HG03280 (cell line): ENCODE data around the gene SPATA16.
"Not testable (repeated sequence)": the region's sequence is repeated elsewhere in the genome, so short reads cannot be mapped to it uniquely, and the experiment has no call there.

Experiments
- ATAC-seq: cut with Tn5 transposase; IDR thresholded peaks from one replicate; pipeline ENCODE4 v1.9.1; 2021; ENCODE audit warnings: mild to moderate bottlenecking, moderate library complexity; ENCODE audit not compliant: unreplicated experiment

SPATA16 gene, protein sequence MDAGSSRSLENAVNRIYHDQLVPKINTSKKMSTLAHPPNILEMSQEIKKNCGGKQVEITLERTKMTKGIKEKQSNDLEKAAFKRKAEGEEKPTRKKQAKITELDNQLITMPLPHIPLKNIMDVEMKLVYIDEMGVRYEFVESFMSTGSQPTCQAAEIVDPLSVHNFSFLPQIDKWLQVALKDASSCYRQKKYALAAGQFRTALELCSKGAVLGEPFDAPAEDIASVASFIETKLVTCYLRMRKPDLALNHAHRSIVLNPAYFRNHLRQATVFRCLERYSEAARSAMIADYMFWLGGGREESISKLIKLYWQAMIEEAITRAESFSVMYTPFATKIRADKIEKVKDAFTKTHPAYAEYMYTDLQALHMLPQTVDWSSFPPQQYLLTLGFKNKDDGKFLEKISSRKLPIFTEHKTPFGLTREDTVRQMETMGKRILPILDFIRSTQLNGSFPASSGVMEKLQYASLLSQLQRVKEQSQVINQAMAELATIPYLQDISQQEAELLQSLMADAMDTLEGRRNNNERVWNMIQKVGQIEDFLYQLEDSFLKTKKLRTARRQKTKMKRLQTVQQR

DNA sequence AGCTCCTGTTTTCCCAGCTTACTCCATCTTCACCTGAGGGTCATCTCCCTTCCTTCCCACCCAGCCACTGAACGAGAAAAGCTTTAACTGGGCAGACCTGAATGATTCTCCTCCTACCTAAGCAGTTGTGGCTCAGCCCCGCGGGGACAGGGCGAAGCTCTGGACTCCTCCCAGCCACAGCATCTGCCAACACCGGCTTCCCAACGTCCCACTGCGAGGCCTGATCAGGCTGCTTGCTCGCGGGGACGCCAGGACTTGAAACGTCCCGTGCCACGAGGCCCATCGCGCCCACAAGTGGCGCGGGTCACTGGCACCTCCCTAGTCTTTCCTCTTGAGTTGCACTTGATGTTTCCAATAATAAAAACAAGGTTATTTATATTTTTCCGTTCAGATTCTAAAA, at the start of gene SPATA16:
Gene SPATA16 (minus strand): TSS at position 250 of the 400 bp plus-strand sequence. CDS start 23,504 bp downstream, outside the sequence.
- no peak for ATAC-seq

DNA sequence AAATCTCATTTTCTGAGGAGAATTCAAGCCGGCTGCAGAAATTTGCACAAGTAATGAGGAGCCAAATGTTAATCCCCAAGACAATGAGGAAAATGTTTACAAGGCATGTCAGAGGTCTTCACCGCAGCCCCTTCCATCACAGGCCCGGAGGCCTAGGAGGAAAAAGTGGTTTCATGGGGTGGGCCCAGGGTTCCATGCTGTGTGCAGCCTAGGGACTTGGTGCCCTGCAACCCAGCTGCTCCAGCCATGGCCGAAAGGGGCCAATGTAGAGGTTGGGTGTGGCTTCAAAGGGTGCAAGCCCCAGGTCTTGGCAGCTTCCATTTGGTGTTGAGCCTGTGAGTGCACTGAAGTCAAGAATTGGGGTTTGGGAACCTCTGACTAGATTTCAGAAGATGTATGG, 42.0 kb upstream of the SPATA16 start:
- ATAC-seq: not testable (repeated sequence)

DNA sequence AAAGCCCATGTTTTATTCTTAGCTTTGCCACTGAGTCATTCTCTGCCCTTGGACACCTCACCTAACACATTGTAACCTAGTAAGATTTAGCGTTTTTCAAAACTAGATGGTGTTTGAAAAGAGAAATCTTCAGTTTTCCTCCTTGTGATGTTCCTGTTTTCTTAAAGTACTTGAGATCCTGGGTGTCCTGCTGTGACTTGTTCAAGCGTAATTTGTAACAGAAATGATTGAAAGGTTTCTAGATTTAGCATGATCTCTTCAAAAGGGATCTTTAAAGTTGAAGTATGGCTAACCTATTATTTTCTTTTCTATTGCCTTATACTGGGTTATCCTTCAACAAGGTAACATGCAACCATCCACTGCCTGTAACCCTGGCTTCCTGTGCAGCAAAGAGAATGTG, 32.6 kb upstream of the SPATA16 start:
- ATAC-seq: no peak

DNA sequence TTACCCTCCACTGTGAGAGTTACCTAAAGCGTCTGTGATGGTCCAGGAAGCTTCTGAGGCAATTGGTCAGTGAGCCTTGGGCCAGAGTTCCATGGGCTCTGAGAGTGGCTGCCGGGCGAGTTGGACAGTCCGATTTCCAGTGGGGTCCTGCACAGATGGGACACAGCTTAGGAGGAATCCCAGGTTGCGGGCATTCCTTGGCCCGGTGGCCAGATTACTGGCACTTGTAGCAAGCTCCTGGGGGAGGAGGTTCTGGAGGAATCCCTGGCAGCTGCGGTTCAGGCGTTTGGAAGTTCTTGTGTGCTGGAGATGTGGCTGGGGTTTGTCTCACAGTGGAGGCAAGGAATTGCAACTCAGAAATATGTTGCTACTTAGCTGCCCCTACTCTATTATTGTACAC, 18.1 kb upstream of the SPATA16 start:
- ATAC-seq: not testable (repeated sequence)

DNA sequence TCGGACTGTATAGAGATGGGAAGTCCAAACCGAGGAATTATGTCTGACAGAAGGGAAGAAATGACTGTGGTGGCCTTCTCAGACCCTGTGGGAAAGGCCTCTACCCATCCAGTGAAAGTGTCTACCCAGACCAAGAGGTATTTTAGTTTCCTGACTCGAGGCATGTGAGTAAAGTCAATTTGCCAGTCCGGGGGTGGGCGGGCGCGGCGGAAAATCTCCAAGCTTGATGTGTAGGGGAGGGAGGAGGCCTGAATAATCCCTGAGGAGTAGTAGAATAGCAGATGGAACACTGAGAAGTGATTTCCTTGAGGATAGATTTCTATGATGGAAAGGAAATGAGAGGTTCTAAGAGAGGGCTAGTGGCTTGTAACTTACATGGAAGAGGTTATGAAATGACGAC, 15.5 kb upstream of the SPATA16 start:
- not testable (repeated sequence) for ATAC-seq

DNA sequence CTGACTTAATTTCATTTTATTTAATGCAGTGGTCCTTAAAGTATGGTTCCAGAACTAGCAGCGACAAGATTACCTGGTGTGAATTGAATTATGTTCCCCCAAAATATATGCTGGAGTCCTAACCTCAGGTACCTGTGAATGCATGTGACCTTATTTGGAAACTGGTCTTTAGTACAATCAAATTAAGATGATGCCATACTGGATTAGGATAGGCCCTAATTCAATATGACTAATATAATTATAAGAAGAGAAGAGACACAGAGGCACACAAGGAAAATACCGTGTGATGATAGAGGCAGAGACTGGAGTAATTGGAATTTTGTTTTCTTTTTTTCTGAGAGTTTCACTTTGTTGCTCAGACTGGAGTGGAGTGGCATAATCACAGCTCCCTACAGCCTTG, 12.6 kb upstream of the SPATA16 start:
- no peak for ATAC-seq

DNA sequence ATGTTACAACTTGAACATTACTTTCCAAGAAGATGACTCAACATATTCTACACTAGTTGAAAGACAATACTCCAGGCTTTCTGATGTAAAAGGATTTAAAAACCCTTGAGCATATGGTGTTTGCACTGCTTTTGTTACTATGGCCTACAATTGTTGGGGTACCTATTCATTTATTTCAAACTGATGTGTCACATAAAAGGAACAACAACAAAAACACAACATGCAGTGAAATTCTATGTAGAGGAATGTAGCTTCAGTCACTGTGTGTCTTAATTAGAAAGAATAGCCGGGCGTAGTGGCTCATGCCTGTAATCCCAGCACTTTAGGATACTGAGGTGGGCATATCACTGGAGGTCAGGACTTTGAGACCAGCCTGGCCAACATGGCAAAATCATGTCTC, 1.6 kb downstream of the SPATA16 start:
- ATAC-seq: no peak

DNA sequence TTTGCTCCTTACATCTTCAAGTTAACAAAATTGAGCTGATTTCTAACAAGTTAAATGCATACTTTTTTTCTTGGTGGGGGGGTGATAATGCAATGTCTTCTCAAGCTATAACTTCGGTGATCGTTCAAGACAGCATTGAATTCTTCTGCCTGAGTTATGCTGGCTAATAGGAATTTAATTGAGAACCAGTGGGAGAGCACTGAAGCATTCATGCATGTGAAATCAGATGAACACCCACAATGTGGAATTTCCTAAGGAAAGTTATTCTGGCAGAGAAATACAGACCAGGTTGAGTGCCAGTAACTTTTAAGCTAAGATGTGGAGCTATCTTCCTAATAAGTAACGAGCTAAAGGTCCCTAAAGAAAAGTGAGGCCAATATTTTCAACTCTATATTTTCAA, 3.0 kb downstream of the SPATA16 start:
- ATAC-seq: no peak

DNA sequence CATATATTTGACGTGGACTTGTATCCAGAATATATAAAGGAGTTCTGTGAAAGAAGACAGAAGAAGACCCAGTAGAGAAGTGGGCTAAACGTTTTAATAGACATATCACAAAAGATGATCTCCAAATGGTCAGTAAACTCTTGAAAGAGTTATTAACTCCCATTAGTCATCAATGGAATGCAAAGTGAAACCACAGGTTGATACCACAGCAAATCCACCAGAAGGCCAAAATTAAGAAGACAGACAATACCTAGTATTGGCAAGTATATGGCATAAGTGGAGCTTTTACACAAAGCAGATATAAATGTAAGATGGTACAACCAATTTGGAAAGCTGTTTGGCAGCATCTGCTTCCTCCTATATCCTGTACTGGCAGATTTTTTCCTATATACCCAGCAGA, 6.0 kb downstream of the SPATA16 start:
- ATAC-seq: no peak

DNA sequence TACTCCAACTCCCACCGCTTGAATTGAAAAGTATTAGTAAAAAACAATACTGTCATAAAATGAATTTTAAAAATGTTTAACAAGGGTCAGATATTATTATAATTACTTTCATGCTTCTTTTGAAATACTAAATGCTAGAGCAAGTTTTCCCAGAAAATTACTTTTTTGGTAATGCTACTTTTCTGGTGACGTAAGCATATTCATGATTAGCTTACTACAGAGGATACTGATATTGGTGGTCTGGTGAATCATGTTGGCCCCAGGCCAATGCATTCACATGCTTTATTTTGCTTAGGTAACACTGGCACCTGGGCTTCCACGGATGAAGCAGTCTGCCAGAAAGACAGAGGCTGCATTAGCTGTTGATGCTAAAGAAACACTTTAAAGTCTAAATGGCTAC, 12.4 kb downstream of the SPATA16 start:
- ATAC-seq: no peak

DNA sequence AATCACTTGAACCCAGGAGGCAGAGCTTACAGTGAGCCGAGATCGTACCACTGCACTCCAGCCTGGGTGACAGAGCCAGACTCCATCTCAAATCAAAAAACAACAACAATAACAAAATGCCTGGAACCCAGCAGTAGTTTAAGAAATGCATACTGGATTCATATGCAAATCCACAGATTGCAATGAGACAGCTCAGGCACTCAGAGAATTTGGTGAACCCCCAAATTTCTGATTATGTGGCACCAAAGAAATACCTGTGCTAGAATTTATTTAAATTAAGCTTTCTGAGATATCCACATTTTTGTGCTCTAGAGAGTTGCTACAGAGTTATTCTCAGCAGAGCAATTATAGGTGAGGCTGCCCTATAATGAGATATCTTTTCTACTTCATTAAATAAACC, 29.7 kb downstream of the SPATA16 start:
- ATAC-seq: no peak

DNA sequence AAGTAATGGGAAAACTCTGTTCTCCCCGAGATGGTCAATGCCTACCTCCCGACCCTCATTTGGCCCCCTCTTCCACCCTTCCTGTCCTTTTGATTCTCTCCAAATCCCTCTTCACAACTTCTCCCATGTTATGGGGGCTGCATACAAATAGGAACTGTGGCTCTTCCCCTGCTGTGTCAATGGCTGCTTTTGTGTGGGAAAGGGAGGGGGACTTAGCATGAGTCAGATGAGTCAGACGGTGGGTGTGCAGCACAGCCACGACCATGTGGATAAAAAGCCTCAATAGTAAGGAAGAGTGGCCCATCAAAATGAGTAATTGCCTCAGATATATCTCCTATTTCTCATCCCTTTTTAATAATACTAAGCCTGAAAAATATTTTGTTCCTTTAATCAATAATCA, 31.9 kb downstream of the SPATA16 start:
- ATAC-seq: no peak

DNA sequence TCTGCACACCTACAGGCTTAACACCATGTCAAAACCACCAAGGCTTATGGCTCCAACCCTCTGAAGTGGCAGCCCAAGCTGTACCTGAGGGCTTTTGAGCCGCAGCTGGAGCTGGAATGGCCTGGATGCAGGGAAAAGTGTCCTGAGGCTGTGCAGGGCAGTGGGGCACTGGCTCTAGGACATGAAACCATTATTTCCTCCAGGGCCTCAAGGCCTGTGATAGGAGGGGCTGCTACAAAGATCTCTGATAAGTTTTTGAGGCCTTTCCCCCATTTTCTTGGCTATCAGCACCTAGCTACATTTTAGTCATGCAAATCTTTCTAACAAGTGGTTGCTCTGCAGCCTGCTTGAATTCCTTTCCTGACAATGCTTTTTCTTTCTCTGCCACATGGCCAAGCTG, 37.6 kb downstream of the SPATA16 start:
- no peak for ATAC-seq

DNA sequence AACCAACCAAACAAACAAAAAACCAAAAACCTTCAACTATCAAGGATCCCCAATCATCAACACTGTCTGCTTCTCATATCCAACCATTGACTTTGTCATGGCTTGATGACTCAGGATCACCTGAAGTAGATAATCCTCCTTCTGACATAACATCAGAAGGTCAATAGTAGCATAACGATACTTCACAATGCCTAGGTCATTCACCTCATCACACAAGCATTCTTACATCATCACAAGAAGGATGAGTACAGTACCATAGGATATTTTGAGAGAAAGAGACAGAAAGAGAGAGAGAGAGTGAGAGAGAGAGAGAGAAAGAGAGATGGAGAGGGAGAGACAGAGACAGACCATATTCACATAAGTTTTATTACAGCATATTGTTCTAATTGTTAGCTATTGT, 42.1 kb downstream of the SPATA16 start:
- no peak for ATAC-seq

DNA sequence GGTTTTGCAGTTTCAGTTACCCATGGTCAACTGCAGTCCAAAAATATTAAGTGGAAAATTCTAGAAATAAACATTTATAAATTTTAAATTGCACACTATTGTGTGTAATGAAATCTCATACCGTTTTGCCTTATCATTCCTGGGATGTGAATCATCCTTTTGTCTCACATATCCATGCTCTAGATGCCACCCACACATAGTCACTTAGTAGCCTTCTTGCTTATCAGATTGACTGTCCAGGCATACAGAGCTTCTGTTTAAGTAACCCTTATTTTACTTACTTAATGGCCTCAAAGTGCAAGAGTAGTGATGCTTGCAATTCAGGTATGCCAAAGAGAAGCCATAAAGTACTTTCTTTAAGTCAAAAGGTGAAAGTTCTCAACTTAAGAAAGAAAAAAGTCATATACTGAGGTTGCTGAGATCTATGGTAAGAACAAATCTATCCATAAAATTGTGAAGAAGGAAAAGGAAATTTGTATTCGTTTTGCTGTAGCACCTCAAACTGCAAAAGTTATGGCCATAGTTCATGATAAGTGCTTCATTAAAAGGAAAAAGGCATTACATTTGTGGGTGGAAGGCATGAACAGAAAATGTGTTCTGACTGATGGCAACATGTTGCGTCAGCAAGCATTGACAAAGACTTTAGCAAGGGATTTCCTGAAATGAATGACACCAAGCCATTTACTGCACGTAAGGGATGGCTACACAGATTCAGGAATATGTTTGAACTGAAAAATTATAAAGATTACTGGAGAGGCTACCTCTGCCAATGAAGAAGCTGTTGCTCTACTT, 43.8 kb downstream of the SPATA16 start:
- ATAC-seq: no peak

DNA sequence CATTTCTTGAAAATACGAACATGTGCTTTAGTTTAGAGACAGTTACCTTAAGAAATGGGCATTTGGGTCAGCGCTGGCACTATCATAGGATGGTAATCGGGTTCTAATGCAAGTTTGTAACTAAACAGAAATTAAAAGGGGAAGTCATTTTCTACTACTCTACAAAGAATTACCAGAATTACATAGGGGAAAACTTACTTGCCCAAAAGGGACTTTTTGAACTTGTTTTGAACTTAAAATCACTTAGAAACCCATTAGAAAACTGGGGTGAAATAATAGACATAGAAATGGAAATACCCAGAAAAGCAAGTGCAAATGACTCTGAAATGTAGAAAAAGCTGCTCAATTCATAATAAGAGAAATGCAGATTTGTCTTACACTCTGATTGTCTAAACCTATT, 44.9 kb downstream of the SPATA16 start:
- ATAC-seq: no peak

DNA sequence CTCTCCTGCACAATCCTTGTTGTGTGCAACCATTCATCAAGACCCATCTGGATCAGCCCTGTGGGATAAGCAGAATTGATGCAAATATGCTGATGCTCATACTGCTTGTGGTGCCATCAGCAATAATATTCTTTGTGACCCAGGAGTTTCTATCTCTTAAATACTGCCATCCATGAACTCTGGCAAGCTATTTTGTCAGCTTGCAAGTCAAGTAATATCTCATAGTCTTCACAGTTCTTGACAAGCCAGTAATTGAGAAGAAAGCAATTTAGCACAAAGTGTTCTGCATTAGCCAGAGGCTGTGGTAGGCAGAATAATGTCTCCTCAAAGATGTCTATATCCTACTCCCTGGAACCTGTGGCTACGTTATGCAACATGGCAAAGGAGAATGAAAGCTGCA, 49.0 kb downstream of the SPATA16 start:
- ATAC-seq: no peak

DNA sequence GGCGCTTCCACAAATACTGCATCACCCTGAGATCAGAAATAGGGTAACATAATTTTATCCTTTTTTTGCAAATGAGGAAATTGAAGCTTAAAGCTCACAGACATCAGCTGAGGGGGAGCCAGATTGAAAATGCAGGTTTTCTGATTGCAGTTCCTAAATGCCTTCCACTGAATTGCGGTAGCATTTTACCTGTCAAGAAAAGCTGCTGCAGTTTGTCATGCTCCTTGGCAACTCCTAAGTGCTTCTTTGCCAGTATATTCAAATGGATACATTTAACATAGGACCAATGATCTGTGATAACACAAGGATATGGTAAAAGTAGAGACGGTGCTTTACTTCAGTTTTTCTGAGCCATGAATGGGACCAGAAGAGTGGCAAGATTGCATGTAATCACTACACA, 50.5 kb downstream of the SPATA16 start:
- no peak for ATAC-seq

DNA sequence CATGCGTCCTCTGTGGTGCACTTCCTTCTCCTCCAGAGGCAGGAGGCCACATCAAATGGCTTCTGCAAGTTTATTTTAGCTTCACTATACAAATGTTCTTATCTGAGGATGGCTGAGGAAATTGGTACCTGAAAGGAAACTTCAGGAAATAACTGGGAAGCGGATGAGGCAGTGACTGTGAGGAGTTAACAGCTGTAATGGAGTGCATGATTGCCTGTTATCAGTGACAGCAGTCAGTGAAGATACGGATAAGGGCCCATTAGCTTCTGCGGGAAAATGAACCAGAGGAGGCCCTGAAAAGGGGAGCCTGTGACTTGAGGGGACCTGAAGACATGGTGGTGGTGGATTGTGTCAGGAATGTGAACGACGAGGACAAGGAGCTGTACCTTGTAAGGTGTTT, 51.8 kb downstream of the SPATA16 start:
- no peak for ATAC-seq

DNA sequence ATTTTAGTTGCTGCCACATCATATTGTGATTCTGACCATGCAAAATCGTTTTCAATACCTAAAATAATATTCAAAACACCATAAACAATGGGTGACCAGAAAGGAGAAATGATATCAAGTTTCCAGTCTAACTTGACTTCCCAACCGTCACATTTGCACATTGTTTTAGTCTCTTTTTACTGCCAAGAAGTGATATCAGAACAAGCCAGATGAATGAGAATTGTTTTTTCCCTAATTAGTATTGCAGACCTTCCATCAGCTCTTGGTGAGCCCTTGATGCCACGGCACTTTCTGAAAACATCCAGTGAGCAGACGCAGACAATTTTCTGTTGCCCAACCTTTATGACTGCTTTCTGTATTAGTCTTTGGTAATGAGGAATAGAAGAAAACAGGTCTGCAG, 62.5 kb downstream of the SPATA16 start:
- no peak for ATAC-seq

DNA sequence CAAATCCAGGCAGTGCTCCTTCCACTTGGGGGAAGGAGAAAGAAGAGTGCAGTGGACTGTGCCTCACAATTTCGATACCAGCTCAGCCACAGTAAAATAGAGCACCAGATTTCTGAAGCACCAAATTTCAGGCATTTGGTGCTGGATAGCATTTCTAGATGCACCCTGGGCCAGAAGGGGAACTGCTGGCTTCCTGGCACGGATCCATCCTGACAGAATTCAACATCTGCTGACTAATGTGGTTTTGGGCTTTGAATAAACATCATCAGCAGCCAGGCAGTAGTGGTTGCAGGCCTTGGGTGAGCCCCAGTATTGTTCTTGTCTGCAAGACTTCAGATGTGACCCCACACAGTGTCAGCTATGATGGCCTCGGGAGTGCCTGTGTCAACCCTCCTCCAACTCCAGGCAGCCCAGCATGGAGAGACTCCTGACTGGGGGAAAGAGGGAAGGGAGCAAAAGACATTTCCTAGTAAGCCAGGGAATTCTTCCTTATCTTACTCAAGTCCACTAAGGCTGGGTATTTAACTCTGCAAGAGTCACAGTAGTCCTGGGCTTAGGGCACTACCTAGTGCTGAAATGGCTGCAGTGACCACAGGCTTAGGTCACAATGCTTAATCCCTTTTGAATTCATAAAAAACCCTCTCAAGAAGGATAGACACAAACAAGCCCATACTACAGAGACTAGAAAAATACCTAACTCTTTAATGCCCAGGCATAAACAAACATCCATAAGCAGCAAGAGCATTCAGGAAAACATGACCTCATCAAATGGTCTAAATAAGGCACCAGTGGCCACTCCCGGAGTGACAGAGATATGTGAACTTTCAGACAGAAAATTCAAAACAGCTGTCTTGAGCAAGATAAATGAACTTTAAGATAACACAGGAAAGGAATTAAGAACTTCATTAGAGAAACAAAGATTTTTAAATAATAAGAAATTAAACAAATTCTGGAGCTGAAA, 74.7 kb downstream of the SPATA16 start:
- no peak for ATAC-seq
